Measurements from ENCODE around the gene PIM1. TPM values are rescaled to one million over a fixed set of nuclear protein-coding genes. Genes with fewer than 3 reads are reported as not detected.

PIM1 gene
- total RNA-seq, 1 experiment from 2014 or later: 42.1 TPM

- BruUV-seq (replicated peaks): no TSS peak
- CTCF ChIA-PET: interaction anchor here (0.6 to 3.4 kb wide), 8 partner anchors 41 to 171 kb away, joined by 3 to 23 read pairs (median 4); no protein-coding TSS in a partner anchor
- ATAC-seq: peak; percentile 18; the same call in 1 of the 2 replicates
- Histone ChIP-seq H3K4me3 (ENCODE audit: low read depth in 2 of 2, low read length in 2 of 2) (peak overlapping the region; percentile 80 to 81), H3K27me3 (ENCODE audit: control insufficient read depth, insufficient read depth, low read length) (no peaks in the 10 kb centered on the region), H3K36me3 (ENCODE audit: control insufficient read depth, insufficient read depth, low read length) (peaks cover 12% of the 10 kb centered on the region), H3K4me1 (ENCODE audit: control insufficient read depth, insufficient read depth, low read length) (peaks cover 31% of the 10 kb centered on the region), H3K9me3 (ENCODE audit: control insufficient read depth, insufficient read depth, low read depth, low read length) (no peaks in the 10 kb centered on the region), H3K27ac (ENCODE audit: low read length) (peak overlapping the region; percentile 96)
- DNase-seq (ENCODE audit: low read depth, low spot score): peak; percentile 84
- POLR2A ChIA-PET: interaction anchor here (0.9 kb wide), 1 partner anchor 44 kb away, joined by 4 read pairs; no protein-coding TSS in a partner anchor
- TF ChIP-seq REST (IDR thresholded peaks at IDR 0.05; ENCODE audit: insufficient read depth in 1 of 2, low read depth in 2 of 2, low read length in 1 of 2): no peak
- TF ChIP-seq SIN3A (IDR thresholded peaks at IDR 0.05; ENCODE audit: borderline replicate concordance, insufficient read depth, low read depth, low read length): peak; percentile 93; the same call in 1 of the 2 replicates
- peak; percentile 43 for TF ChIP-seq POLR2AphosphoS5 (IDR thresholded peaks at IDR 0.05; ENCODE audit: low read depth, low read length)
- peak; percentile 94 for TF ChIP-seq TCF7L2 (IDR thresholded peaks at IDR 0.05; ENCODE audit: low read depth, low read length)
- peak; percentile 92 for TF ChIP-seq CTCF (IDR thresholded peaks at IDR 0.05)
- intact Hi-C loops (cut with micrococcal nuclease; ENCODE audit: unreplicated experiment): loop anchor here (2.0 to 5.0 kb wide), 4 partner anchors 40 to 145 kb away; no protein-coding TSS in a partner anchor
- in situ Hi-C loops (cut with HindIII; ENCODE audit: low pct_unique_long_range_greater_than_20kb, low sequenced_read_pairs): no loop called here
Observed at GRCh38 chr6:37171970-37172812, 2.2 kb downstream of the PIM1 start.

GRCh38 chr6:37172912-37173492 is 3.0 kb downstream of the PIM1 start:
- DNase-seq (ENCODE audit: low read depth, low spot score) (no peak), ATAC-seq (no peak)
- H3K4me1 ChIP-seq (ENCODE audit: control insufficient read depth, insufficient read depth, low read length): peaks cover 30% of the 10 kb centered on the region
- intact Hi-C loops (cut with micrococcal nuclease; ENCODE audit: unreplicated experiment) (loop anchor here (2.0 to 5.0 kb wide), 4 partner anchors 41 to 146 kb away; no protein-coding TSS in a partner anchor), in situ Hi-C loops (cut with HindIII; ENCODE audit: low pct_unique_long_range_greater_than_20kb, low sequenced_read_pairs) (no loop called here)
- ChIA-PET CTCF (interaction anchor here (0.8 to 3.4 kb wide), 5 partner anchors 42 to 151 kb away, joined by 3 to 23 read pairs (median 4); no protein-coding TSS in a partner anchor), POLR2A (no interaction called here)
- no peak for TF ChIP-seq CTCF (IDR thresholded peaks at IDR 0.05)
- TF ChIP-seq REST (IDR thresholded peaks at IDR 0.05; ENCODE audit: insufficient read depth in 1 of 2, low read depth in 2 of 2, low read length in 1 of 2): no peak
- TF ChIP-seq TCF7L2 (IDR thresholded peaks at IDR 0.05; ENCODE audit: low read depth, low read length): no peak
- TF ChIP-seq SIN3A (IDR thresholded peaks at IDR 0.05; ENCODE audit: borderline replicate concordance, insufficient read depth, low read depth, low read length): no peak
- no peak for TF ChIP-seq POLR2AphosphoS5 (IDR thresholded peaks at IDR 0.05; ENCODE audit: low read depth, low read length)
- H3K9me3 ChIP-seq (ENCODE audit: control insufficient read depth, insufficient read depth, low read depth, low read length): no peaks in the 10 kb centered on the region
- BruUV-seq (replicated peaks): no TSS peak
- peaks cover 12% of the 10 kb centered on the region for H3K36me3 ChIP-seq (ENCODE audit: control insufficient read depth, insufficient read depth, low read length)
- H3K4me3 ChIP-seq (ENCODE audit: low read depth in 2 of 2, low read length in 2 of 2): peak overlapping the region; percentile 80 to 81
- peak overlapping the region; percentile 21; the same call in 1 of the 2 replicates for H3K27ac ChIP-seq (ENCODE audit: low read length)
- H3K27me3 ChIP-seq (ENCODE audit: control insufficient read depth, insufficient read depth, low read length): no peaks in the 10 kb centered on the region
